H9 (cell line): Measurements from ENCODE around the gene FAM171A1. TPM values are rescaled to one million over a fixed set of nuclear protein-coding genes. Genes with fewer than 3 reads are reported as not detected.

ENCODE experiments used
- DNase-seq: peaks from one replicate; pipeline ENCODE4 v3.0.0-alpha.2; 2017
- H2AFZ ChIP-seq: one replicate; pipeline ENCODE4 v1.6.1; 2013; ENCODE audit warnings: mild to moderate bottlenecking, low read length, control low read depth, moderate library complexity
- H2AK5ac ChIP-seq: 2 replicates; pipeline ENCODE4 v1.6.1; 2013; ENCODE audit warnings: low read length, control low read depth, mixed read lengths; ENCODE audit not compliant: insufficient read length
- H2BK120ac ChIP-seq: one replicate; pipeline ENCODE4 v1.6.1; 2013; ENCODE audit warnings: low read depth, mild to moderate bottlenecking, low read length, control low read depth, inconsistent platforms; ENCODE audit not compliant: poor library complexity, severe bottlenecking
- H2BK12ac ChIP-seq: 2 replicates; pipeline ENCODE4 v1.6.1; 2013; ENCODE audit warnings: low read length, control low read depth, mixed read lengths, low read depth; ENCODE audit not compliant: insufficient read length
- H2BK15ac ChIP-seq: 2 replicates; pipeline ENCODE4 v1.6.1; 2013; ENCODE audit warnings: low read depth, low read length, control low read depth
- H2BK20ac ChIP-seq: one replicate; pipeline ENCODE4 v1.6.1; 2013; ENCODE audit warnings: low read depth, mild to moderate bottlenecking, low read length, control low read depth, inconsistent platforms; ENCODE audit not compliant: poor library complexity, severe bottlenecking
- H2BK5ac ChIP-seq: 2 replicates; pipeline ENCODE4 v1.6.1; 2013; ENCODE audit warnings: low read length, control low read depth, mixed read lengths; ENCODE audit not compliant: insufficient read length
- H3K14ac ChIP-seq: 2 replicates; pipeline ENCODE4 v1.6.1; 2013; ENCODE audit warnings: low read length, control low read depth; ENCODE audit not compliant: insufficient read depth
- H3K18ac ChIP-seq: 2 replicates; pipeline ENCODE4 v1.6.1; 2013; ENCODE audit warnings: low read depth, mild to moderate bottlenecking, mixed read lengths, low read length, control low read depth; ENCODE audit not compliant: insufficient read length
- H3K23ac ChIP-seq: 2 replicates; pipeline ENCODE4 v1.6.1; 2013; ENCODE audit warnings: low read length, control low read depth, mixed read lengths, low read depth; ENCODE audit not compliant: insufficient read length
- H3K23me2 ChIP-seq: 2 replicates; pipeline ENCODE4 v1.6.1; 2013; ENCODE audit warnings: low read depth, mild to moderate bottlenecking, mixed read lengths, low read length, control low read depth; ENCODE audit not compliant: insufficient read length, poor library complexity, severe bottlenecking
- H3K27ac ChIP-seq: 2 replicates; pipeline ENCODE4 v1.5.1; 2013; ENCODE audit warnings: low read length, control low read depth, mixed read lengths, low read depth; ENCODE audit not compliant: insufficient read length
- H3K27me3 ChIP-seq: 2 replicates; pipeline ENCODE4 v1.6.1; 2013; ENCODE audit warnings: low read length, control low read depth, inconsistent platforms; ENCODE audit not compliant: insufficient read depth
- H3K4ac ChIP-seq: 2 replicates; pipeline ENCODE4 v1.6.1; 2013; ENCODE audit warnings: low read depth, mild to moderate bottlenecking, control low read depth, inconsistent platforms, low read length, moderate library complexity
- H3K4me1 ChIP-seq: 2 replicates; pipeline ENCODE4 v1.6.1; 2013; ENCODE audit warnings: low read length, control low read depth, inconsistent platforms; ENCODE audit not compliant: insufficient read depth
- H3K4me2 ChIP-seq: 2 replicates; pipeline ENCODE4 v1.6.1; 2013; ENCODE audit warnings: low read length, control low read depth, mixed read lengths; ENCODE audit not compliant: insufficient read length, insufficient read depth
- H3K56ac ChIP-seq: 2 replicates; pipeline ENCODE4 v1.6.1; 2013; ENCODE audit warnings: low read depth, mild to moderate bottlenecking, mixed read lengths, low read length, control low read depth; ENCODE audit not compliant: insufficient read length
- H3K79me1 ChIP-seq: 2 replicates; pipeline ENCODE4 v1.6.1; 2013; ENCODE audit warnings: low read depth, mild to moderate bottlenecking, moderate library complexity, low read length, control low read depth, inconsistent platforms; ENCODE audit not compliant: insufficient read depth, poor library complexity, severe bottlenecking
- H3K79me2 ChIP-seq: 2 replicates; pipeline ENCODE4 v1.6.1; 2013; ENCODE audit warnings: low read length, control low read depth, inconsistent platforms; ENCODE audit not compliant: insufficient read depth
- H3K9ac ChIP-seq: 2 replicates; pipeline ENCODE4 v1.6.1; 2013; ENCODE audit warnings: low read length, control low read depth, mixed read lengths; ENCODE audit not compliant: insufficient read length; ENCODE audit errors: extremely low read depth
- H3K9me3 ChIP-seq: one replicate; pipeline ENCODE4 v1.6.1; 2013; ENCODE audit warnings: low read depth, low read length, inconsistent platforms; ENCODE audit not compliant: control insufficient read depth
- H3T11ph ChIP-seq: one replicate; pipeline ENCODE4 v1.6.1; 2013; ENCODE audit warnings: mild to moderate bottlenecking, low read length, control low read depth, inconsistent platforms
- H4K20me1 ChIP-seq: one replicate; pipeline ENCODE4 v1.6.1; 2013; ENCODE audit not compliant: control insufficient read depth, insufficient read length, insufficient read depth
- H4K5ac ChIP-seq: 2 replicates; pipeline ENCODE4 v1.6.1; 2013; ENCODE audit warnings: low read depth, mild to moderate bottlenecking, mixed read lengths, low read length, control low read depth; ENCODE audit not compliant: insufficient read length
- H4K8ac ChIP-seq: replicated peaks from 2 replicates; pipeline ENCODE4 v1.6.1; 2013; ENCODE audit warnings: low read length, control low read depth, mixed read lengths, low read depth; ENCODE audit not compliant: insufficient read length
- H4K91ac ChIP-seq: 2 replicates; pipeline ENCODE4 v1.6.1; 2013; ENCODE audit warnings: low read depth, mild to moderate bottlenecking, moderate library complexity, mixed read lengths, low read length, control low read depth; ENCODE audit not compliant: insufficient read length
- H3K27ac Mint-ChIP-seq, 3 experiments: 2 replicates in 2 of 3; 3 replicates in 1 of 3; pipeline ENCODE4 v1.8.0; 2020 to 2021; ENCODE audit warnings: mixed read lengths in 3 of 3, mild to moderate bottlenecking in 1 of 3, moderate library complexity in 1 of 3
- H3K27me3 Mint-ChIP-seq: 2 replicates; pipeline ENCODE4 v1.8.0; 2021; ENCODE audit warnings: low read depth, mild to moderate bottlenecking, moderate library complexity, mixed read lengths
- H3K36me3 Mint-ChIP-seq, 3 experiments: 2 replicates in 2 of 3; 3 replicates in 1 of 3; pipeline ENCODE4 v1.8.0; 2020 to 2021; ENCODE audit warnings: low read depth in 3 of 3, mixed read lengths in 3 of 3; ENCODE audit not compliant: insufficient read depth in 1 of 3
- H3K4me1 Mint-ChIP-seq, 2 experiments: 2 replicates each; pipeline ENCODE4 v1.8.0; 2020; ENCODE audit warnings: mixed read lengths in 2 of 2
- H3K4me3 Mint-ChIP-seq, 2 experiments: 2 replicates in 1 of 2; 3 replicates in 1 of 2; pipeline ENCODE4 v1.8.0; 2020 to 2021; ENCODE audit warnings: mild to moderate bottlenecking in 2 of 2, mixed read lengths in 2 of 2, moderate library complexity in 1 of 2
- H3K9me3 Mint-ChIP-seq, 2 experiments: 2 replicates in 1 of 2; 3 replicates in 1 of 2; pipeline ENCODE4 v1.8.0; 2020; ENCODE audit warnings: mild to moderate bottlenecking in 2 of 2, mixed read lengths in 2 of 2, moderate library complexity in 1 of 2
- CTCF ChIP-seq: fragments of 200-600 bp; sonication (generic); conservative IDR thresholded peaks from 3 replicates; pipeline ENCODE4 v1.8.0; 2021; ENCODE audit warnings: antibody characterized with exemption, mild to moderate bottlenecking
- WGBS: extraction: QIAGEN DNeasy Blood & Tissue Kit; methylation state at CpG from one replicate; pipeline ENCODE4 v1.1.7; 2013; ENCODE audit warnings: missing lambda C conversion rate, low lambda C conversion rate, mixed read lengths; ENCODE audit not compliant: insufficient read length; ENCODE audit errors: extremely low coverage; 5-methylcytosine and 5-hydroxymethylcytosine counted together
- total RNA-seq: library from RNA; stranded (reverse); gene quantifications from 2 replicates; pipeline ENCODE4 v1.2.1, GENCODE V29; 2021

The FAM171A1 gene
- total RNA-seq, 1 experiment from 2014 or later: 37.4 TPM

GRCh38 chr10:15224948-15225347 is 146.1 kb downstream of the FAM171A1 start:
- H4K20me1 ChIP-seq: no peaks in the 10 kb centered on the region
- no peaks in the 10 kb centered on the region for H3K79me1 ChIP-seq
- no peak overlapping the region for H3K56ac ChIP-seq
- H3K9ac ChIP-seq: no peak overlapping the region
- Mint-ChIP-seq H3K27me3 (no peaks in the 10 kb centered on the region), H3K36me3 (peaks cover 5 to 22% (median 6%) of the 10 kb centered on the region in 3 experiments; a peak in 5 of 7 replicates), H3K4me1 (no peaks in the 10 kb centered on the region; a peak in 1 of 4 replicates), H3K27ac (no peak overlapping the region), H3K4me3 (no peak overlapping the region), H3K9me3 (peaks cover 2 to 6% of the 10 kb centered on the region in 2 experiments; a peak in 2 of 5 replicates)
- H2BK120ac ChIP-seq: no peak overlapping the region
- no peak overlapping the region for H3T11ph ChIP-seq
- DNase-seq: no peak
- no peak overlapping the region for H2BK15ac ChIP-seq
- H3K79me2 ChIP-seq: no peaks in the 10 kb centered on the region
- H2BK12ac ChIP-seq: no peak overlapping the region
- H3K27me3 ChIP-seq: no peaks in the 10 kb centered on the region
- no peak overlapping the region for H2BK5ac ChIP-seq
- H3K27ac ChIP-seq: no peak overlapping the region
- no peak overlapping the region for H2BK20ac ChIP-seq
- H3K4me2 ChIP-seq: no peak overlapping the region
- H2AFZ ChIP-seq: no peak overlapping the region
- H3K23me2 ChIP-seq: no peaks in the 10 kb centered on the region
- no peak overlapping the region for H2AK5ac ChIP-seq
- no peak overlapping the region for H3K18ac ChIP-seq
- WGBS: no CpG with 5 or more reads among the region's 5 CpGs
- H3K9me3 ChIP-seq: no peaks in the 10 kb centered on the region
- no peak overlapping the region for H4K5ac ChIP-seq
- no peak overlapping the region for H4K91ac ChIP-seq
- H4K8ac ChIP-seq: no peak overlapping the region
- no peak overlapping the region for H3K4ac ChIP-seq
- H3K23ac ChIP-seq: no peak overlapping the region
- H3K4me1 ChIP-seq: no peaks in the 10 kb centered on the region
- H3K14ac ChIP-seq: no peak overlapping the region
- TF ChIP-seq CTCF: no peak
